IMR-90 (cell line): ENCODE measurements around the gene PCAT6. TPM values are rescaled to one million over a fixed set of nuclear protein-coding genes. Genes with fewer than 3 reads are reported as not detected.

ENCODE experiments used
- ATAC-seq: fragments of 200-7000 bp; cut with Tn5 transposase; 2 replicates; pipeline ENCODE4 v1.9.1; 2020; ENCODE audit warnings: low read depth, mild to moderate bottlenecking, moderate library complexity
- BruUV-seq: library from RNA; stranded (reverse); fragments of 400-500 nt; replicated peaks from 2 replicates; lab custom pipeline; 2021; lab: Mats Ljungman, UMichigan
- CTCF ChIA-PET: fragments of 300-600 bp; formaldehyde crosslinking; extraction: SDS; loops from one replicate; lab custom pipeline; 2021; ENCODE audit warnings: antibody characterized with exemption; lab: Yijun Ruan, JAX
- POLR2A ChIA-PET: fragments of 300-600 bp; sonication (Branson Sonifier 250); formaldehyde crosslinking; loops from one replicate; lab custom pipeline; 2022; ENCODE audit warnings: antibody characterized with exemption; ENCODE audit not compliant: unreplicated experiment; lab: Charles Lee
- DNase-seq: peaks from one replicate; pipeline ENCODE4 v3.0.0; 2013
- H2AFZ ChIP-seq: replicated peaks from 2 replicates; pipeline ENCODE3; 2013; ENCODE audit warnings: low read length, mild to moderate bottlenecking; ENCODE audit not compliant: poor library complexity
- H2AK5ac ChIP-seq: 2 replicates; pipeline ENCODE4 v1.6.1; 2013; ENCODE audit warnings: low read depth, low read length, inconsistent platforms
- H2AK9ac ChIP-seq: replicated peaks from 2 replicates; pipeline ENCODE3; 2013; ENCODE audit warnings: mild to moderate bottlenecking, low read depth, low read length, moderate library complexity; ENCODE audit not compliant: poor library complexity
- H2BK120ac ChIP-seq: 2 replicates; pipeline ENCODE4 v1.6.1; 2013; ENCODE audit warnings: low read depth, low read length, inconsistent platforms
- H2BK15ac ChIP-seq: 3 replicates; pipeline ENCODE4 v1.6.1; 2013; ENCODE audit warnings: low read depth, low read length, inconsistent platforms
- H2BK20ac ChIP-seq: 2 replicates; pipeline ENCODE4 v1.6.1; 2013; ENCODE audit warnings: low read depth, mild to moderate bottlenecking, inconsistent platforms, low read length, moderate library complexity
- H2BK5ac ChIP-seq: 2 replicates; pipeline ENCODE4 v1.6.1; 2013; ENCODE audit warnings: mild to moderate bottlenecking, low read depth, low read length, inconsistent platforms; ENCODE audit not compliant: poor library complexity, severe bottlenecking
- H3K14ac ChIP-seq: replicated peaks from 2 replicates; pipeline ENCODE4 v1.6.1; 2013; ENCODE audit warnings: low read depth, low read length, inconsistent platforms
- H3K18ac ChIP-seq: 2 replicates; pipeline ENCODE4 v1.6.1; 2013; ENCODE audit warnings: low read depth, low read length, control low read depth
- H3K23ac ChIP-seq: 2 replicates; pipeline ENCODE4 v1.6.1; 2013; ENCODE audit warnings: low read depth, low read length, inconsistent platforms
- H3K27ac ChIP-seq: 2 replicates; pipeline ENCODE4 v1.5.1; 2013; ENCODE audit warnings: mild to moderate bottlenecking, control low read depth, low read length; ENCODE audit not compliant: insufficient read depth
- H3K27me3 ChIP-seq: 2 replicates; pipeline ENCODE4 v1.6.1; 2013; ENCODE audit warnings: low read length; ENCODE audit not compliant: control insufficient read depth, insufficient read depth
- H3K36me3 ChIP-seq: 2 replicates; pipeline ENCODE4 v1.6.1; 2013; ENCODE audit warnings: low read length, mixed read lengths; ENCODE audit not compliant: control insufficient read depth, insufficient read depth
- H3K4ac ChIP-seq: 2 replicates; pipeline ENCODE4 v1.6.1; 2013; ENCODE audit warnings: low read depth, low read length, inconsistent platforms
- H3K4me1 ChIP-seq: 2 replicates; pipeline ENCODE4 v1.6.1; 2013; ENCODE audit warnings: low read length, mixed read lengths; ENCODE audit not compliant: control insufficient read depth, insufficient read depth
- H3K4me2 ChIP-seq: 2 replicates; pipeline ENCODE4 v1.6.1; 2013; ENCODE audit warnings: low read depth, mild to moderate bottlenecking, control low read depth, low read length, moderate library complexity
- H3K4me3 ChIP-seq: 2 replicates; pipeline ENCODE4 v1.5.1; 2013; ENCODE audit warnings: low read depth, mild to moderate bottlenecking, control low read depth, low read length, moderate library complexity; ENCODE audit not compliant: insufficient read depth
- H3K56ac ChIP-seq: 2 replicates; pipeline ENCODE4 v1.6.1; 2013; ENCODE audit warnings: low read length, inconsistent platforms; ENCODE audit not compliant: insufficient read depth; ENCODE audit errors: extremely low read depth
- H3K79me1 ChIP-seq, 2 experiments: 2 replicates each; pipeline ENCODE4 v1.6.1; 2013; ENCODE audit warnings: low read length in 2 of 2, inconsistent platforms in 1 of 2, low read depth in 1 of 2
- H3K9ac ChIP-seq: 2 replicates; pipeline ENCODE4 v1.6.1; 2013; ENCODE audit warnings: low read depth, low read length, control low read depth
- H3K9me1 ChIP-seq: 2 replicates; pipeline ENCODE4 v1.6.1; 2013; ENCODE audit warnings: low read length, inconsistent platforms; ENCODE audit not compliant: insufficient read depth
- H3K9me3 ChIP-seq: 2 replicates; pipeline ENCODE4 v1.6.1; 2013; ENCODE audit warnings: low read length; ENCODE audit not compliant: control insufficient read depth, insufficient read depth
- H4K20me1 ChIP-seq: 2 replicates; pipeline ENCODE4 v1.6.1; 2013; ENCODE audit warnings: low read length, inconsistent platforms; ENCODE audit not compliant: insufficient read depth
- H4K5ac ChIP-seq: 2 replicates; pipeline ENCODE4 v1.6.1; 2013; ENCODE audit warnings: mild to moderate bottlenecking, low read depth, low read length, control low read depth
- H4K8ac ChIP-seq, 2 experiments: 2 replicates each; pipeline ENCODE4 v1.6.1; 2013; ENCODE audit warnings: low read depth in 2 of 2, low read length in 2 of 2, control low read depth in 1 of 2, inconsistent platforms in 1 of 2
- H4K91ac ChIP-seq: 2 replicates; pipeline ENCODE4 v1.6.1; 2013; ENCODE audit warnings: low read depth, low read length, inconsistent platforms; ENCODE audit not compliant: insufficient read depth
- BHLHE40 ChIP-seq: fragments of 150-350 bp; IDR thresholded peaks from 2 replicates; pipeline ENCODE4 v1.6.1; 2016; ENCODE audit warnings: mild to moderate bottlenecking, low read depth, low read length
- CEBPB ChIP-seq: IDR thresholded peaks from 2 replicates; pipeline ENCODE4 v1.6.1; 2012; ENCODE audit warnings: low read depth, low read length, improper control_type of control experiment
- CHD1 ChIP-seq: IDR thresholded peaks from 2 replicates; pipeline ENCODE4 v1.6.1; 2012; ENCODE audit warnings: low read depth, low read length, improper control_type of control experiment
- FOS ChIP-seq: fragments of 150-350 bp; IDR thresholded peaks from 2 replicates; pipeline ENCODE4 v1.6.1; 2016; ENCODE audit warnings: low read depth, low read length
- MAFK ChIP-seq: IDR thresholded peaks from 2 replicates; pipeline ENCODE4 v1.6.1; 2012; ENCODE audit warnings: low read depth, low read length, improper control_type of control experiment
- MAZ ChIP-seq: IDR thresholded peaks from 2 replicates; pipeline ENCODE4 v1.6.1; 2012; ENCODE audit warnings: low read depth, mild to moderate bottlenecking, low read length, improper control_type of control experiment, moderate library complexity, borderline replicate concordance
- MXI1 ChIP-seq: IDR thresholded peaks from 2 replicates; pipeline ENCODE4 v1.6.1; 2012; ENCODE audit warnings: low read depth, mild to moderate bottlenecking, low read length, moderate library complexity, borderline replicate concordance
- NFE2L2 ChIP-seq: fragments of 150-350 bp; IDR thresholded peaks from 2 replicates; pipeline ENCODE4 v1.6.1; 2016; ENCODE audit warnings: low read depth, mild to moderate bottlenecking, low read length
- POLR2A ChIP-seq: IDR thresholded peaks from 2 replicates; pipeline ENCODE4 v1.6.1; 2012; ENCODE audit warnings: mild to moderate bottlenecking, low read depth, low read length
- RAD21 ChIP-seq: IDR thresholded peaks from 2 replicates; pipeline ENCODE4 v1.6.1; 2012; ENCODE audit warnings: low read length, improper control_type of control experiment
- RCOR1 ChIP-seq: IDR thresholded peaks from 2 replicates; pipeline ENCODE4 v1.6.1; 2012; ENCODE audit warnings: mild to moderate bottlenecking, low read length, improper control_type of control experiment; ENCODE audit not compliant: insufficient replicate concordance
- RFX5 ChIP-seq: IDR thresholded peaks from 2 replicates; pipeline ENCODE4 v1.8.0; 2012; ENCODE audit warnings: low read depth, mild to moderate bottlenecking, low read length, moderate library complexity
- SMC3 ChIP-seq: fragments of 150-350 bp; IDR thresholded peaks from 2 replicates; pipeline ENCODE4 v1.6.1; 2016; ENCODE audit warnings: low read depth, mild to moderate bottlenecking, antibody characterized with exemption, low read length, moderate library complexity
- WGBS, 2 experiments: methylation state at CpG; one replicate each; pipeline versions ENCODE4 v1.1.5 to v1.1.7; 2013; ENCODE audit warnings: missing lambda C conversion rate in 2 of 2; ENCODE audit not compliant: insufficient read length in 1 of 2; ENCODE audit errors: extremely low coverage in 2 of 2; 5-methylcytosine and 5-hydroxymethylcytosine counted together
- dilution Hi-C: fragments of 300-500 bp; cut with HindIII; formaldehyde crosslinking; loops from one replicate; pipeline ENCODE4 v1.14.3; 2018; ENCODE audit warnings: low sequenced_read_pairs; ENCODE audit not compliant: unreplicated experiment
- in situ Hi-C: fragments of 300-500 bp; cut with MboI; formaldehyde crosslinking; loops from 3 replicates; pipeline ENCODE4 v1.14.3; 2019; ENCODE audit warnings: low sequenced_read_pairs, inconsistent platforms, mixed read lengths
- intact Hi-C: fragments of 100-400 bp; cut with micrococcal nuclease; formaldehyde crosslinking; loops from 2 replicates; pipeline ENCODE4 v1.10.0; 2022
- polyA plus RNA-seq, 3 experiments: library from polyadenylated mRNA; depleted of rRNA; stranded (reverse); fragments of >200 nt; gene quantifications; 2 replicates each; pipeline ENCODE4 v1.2.3, GENCODE V29; 2012; ENCODE audit warnings: low replicate concordance in 1 of 3
- total RNA-seq: library from RNA; depleted of rRNA; stranded (reverse); fragments of >200 nt; gene quantifications from 2 replicates; pipeline ENCODE4 v1.2.3, GENCODE V29; 2012
- TF ChIP-seq, protein P1 (sequence below): fragments of 150-350 bp; IDR thresholded peaks from 2 replicates; pipeline ENCODE4 v1.6.1; 2017; ENCODE audit warnings: mild to moderate bottlenecking, antibody characterized with exemption, low read length, low read depth
- TF ChIP-seq, protein P2 (sequence below): conservative IDR thresholded peaks from 2 replicates; pipeline ENCODE4 v1.5.1; 2012; ENCODE audit warnings: mild to moderate bottlenecking, low read depth, low read length, improper control_type of control experiment
- TF ChIP-seq, protein P3 (sequence below): fragments of 150-350 bp; IDR thresholded peaks from 2 replicates; pipeline ENCODE4 v1.6.1; 2016; ENCODE audit warnings: low read depth, mild to moderate bottlenecking, low read length, moderate library complexity, borderline replicate concordance

Gene PCAT6
- total and polyA plus RNA-seq, 2 of the 4 experiments (the other 2 are of a cell fraction): 5.8 TPM; not detected in 1

DNA sequence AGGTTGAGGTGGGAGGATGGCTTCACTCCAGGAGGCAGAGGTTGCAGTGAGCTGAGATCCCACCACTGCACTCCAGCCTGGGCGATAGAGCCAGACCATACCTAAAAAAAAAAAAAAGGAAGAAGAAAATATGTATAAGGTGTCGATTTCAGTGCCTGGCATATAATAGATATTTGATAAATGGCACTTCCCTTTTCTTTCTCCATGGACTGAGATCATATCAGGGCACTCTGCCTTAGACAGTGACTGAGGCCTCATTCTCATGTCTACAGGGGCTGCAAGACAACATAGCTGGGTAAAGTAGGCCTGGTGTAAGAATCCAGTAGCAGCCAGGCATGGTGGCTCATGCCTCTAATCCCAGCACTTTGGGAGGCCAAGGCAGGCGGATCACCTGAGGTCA is 21.2 kb downstream of the PCAT6 start:
- no peak overlapping the region for H2AFZ ChIP-seq
- no peaks in the 10 kb centered on the region for H4K20me1 ChIP-seq
- no peak overlapping the region for H2BK20ac ChIP-seq
- no peaks in the 10 kb centered on the region for H3K36me3 ChIP-seq
- no peak overlapping the region for H3K18ac ChIP-seq
- in situ Hi-C loops: no loop called here
- no peak overlapping the region for H4K5ac ChIP-seq
- no peak overlapping the region for H2BK15ac ChIP-seq
- no peak overlapping the region for H3K4me3 ChIP-seq
- no peak overlapping the region for H3K56ac ChIP-seq
- ChIA-PET POLR2A (no interaction called here), CTCF (no interaction called here)
- H3K27ac ChIP-seq: no peak overlapping the region
- no peak overlapping the region for H3K9ac ChIP-seq
- H4K91ac ChIP-seq: no peak overlapping the region
- peaks cover 34% of the 10 kb centered on the region for H3K27me3 ChIP-seq
- TF ChIP-seq CHD1 (no peak), RCOR1 (no peak), MAFK (no peak), FOS (no peak), CEBPB (no peak), RFX5 (no peak), RAD21 (no peak), NFE2L2 (no peak), POLR2A (no peak), MXI1 (no peak), BHLHE40 (no peak), MAZ (no peak), SMC3 (no peak)
- TF ChIP-seq, protein P1, sequence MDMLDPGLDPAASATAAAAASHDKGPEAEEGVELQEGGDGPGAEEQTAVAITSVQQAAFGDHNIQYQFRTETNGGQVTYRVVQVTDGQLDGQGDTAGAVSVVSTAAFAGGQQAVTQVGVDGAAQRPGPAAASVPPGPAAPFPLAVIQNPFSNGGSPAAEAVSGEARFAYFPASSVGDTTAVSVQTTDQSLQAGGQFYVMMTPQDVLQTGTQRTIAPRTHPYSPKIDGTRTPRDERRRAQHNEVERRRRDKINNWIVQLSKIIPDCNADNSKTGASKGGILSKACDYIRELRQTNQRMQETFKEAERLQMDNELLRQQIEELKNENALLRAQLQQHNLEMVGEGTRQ: no peak
- TF ChIP-seq, protein P2, sequence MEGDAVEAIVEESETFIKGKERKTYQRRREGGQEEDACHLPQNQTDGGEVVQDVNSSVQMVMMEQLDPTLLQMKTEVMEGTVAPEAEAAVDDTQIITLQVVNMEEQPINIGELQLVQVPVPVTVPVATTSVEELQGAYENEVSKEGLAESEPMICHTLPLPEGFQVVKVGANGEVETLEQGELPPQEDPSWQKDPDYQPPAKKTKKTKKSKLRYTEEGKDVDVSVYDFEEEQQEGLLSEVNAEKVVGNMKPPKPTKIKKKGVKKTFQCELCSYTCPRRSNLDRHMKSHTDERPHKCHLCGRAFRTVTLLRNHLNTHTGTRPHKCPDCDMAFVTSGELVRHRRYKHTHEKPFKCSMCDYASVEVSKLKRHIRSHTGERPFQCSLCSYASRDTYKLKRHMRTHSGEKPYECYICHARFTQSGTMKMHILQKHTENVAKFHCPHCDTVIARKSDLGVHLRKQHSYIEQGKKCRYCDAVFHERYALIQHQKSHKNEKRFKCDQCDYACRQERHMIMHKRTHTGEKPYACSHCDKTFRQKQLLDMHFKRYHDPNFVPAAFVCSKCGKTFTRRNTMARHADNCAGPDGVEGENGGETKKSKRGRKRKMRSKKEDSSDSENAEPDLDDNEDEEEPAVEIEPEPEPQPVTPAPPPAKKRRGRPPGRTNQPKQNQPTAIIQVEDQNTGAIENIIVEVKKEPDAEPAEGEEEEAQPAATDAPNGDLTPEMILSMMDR: no peak
- TF ChIP-seq, protein P3, sequence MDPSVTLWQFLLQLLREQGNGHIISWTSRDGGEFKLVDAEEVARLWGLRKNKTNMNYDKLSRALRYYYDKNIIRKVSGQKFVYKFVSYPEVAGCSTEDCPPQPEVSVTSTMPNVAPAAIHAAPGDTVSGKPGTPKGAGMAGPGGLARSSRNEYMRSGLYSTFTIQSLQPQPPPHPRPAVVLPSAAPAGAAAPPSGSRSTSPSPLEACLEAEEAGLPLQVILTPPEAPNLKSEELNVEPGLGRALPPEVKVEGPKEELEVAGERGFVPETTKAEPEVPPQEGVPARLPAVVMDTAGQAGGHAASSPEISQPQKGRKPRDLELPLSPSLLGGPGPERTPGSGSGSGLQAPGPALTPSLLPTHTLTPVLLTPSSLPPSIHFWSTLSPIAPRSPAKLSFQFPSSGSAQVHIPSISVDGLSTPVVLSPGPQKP: no peak
- no peak overlapping the region for H2BK5ac ChIP-seq
- no peaks in the 10 kb centered on the region for H3K4me1 ChIP-seq
- ATAC-seq: no peak
- H3K4ac ChIP-seq: no peak overlapping the region
- H4K8ac ChIP-seq: no peak overlapping the region
- intact Hi-C loops: no loop called here
- no peak overlapping the region for H2AK9ac ChIP-seq
- dilution Hi-C loops: no loop called here
- no TSS peak for BruUV-seq
- no peaks in the 10 kb centered on the region for H3K9me3 ChIP-seq
- H3K9me1 ChIP-seq: no peaks in the 10 kb centered on the region
- no peak overlapping the region for H3K23ac ChIP-seq
- WGBS, 2 experiments: no CpG with 5 or more reads among the region's 3 CpGs
- no peaks in the 10 kb centered on the region for H3K79me1 ChIP-seq
- H3K14ac ChIP-seq: no peak overlapping the region
- no peak overlapping the region for H2BK120ac ChIP-seq
- no peak for DNase-seq
- H2AK5ac ChIP-seq: no peak overlapping the region
- H3K4me2 ChIP-seq: no peak overlapping the region
